Measurements from ENCODE around the gene NTN3. TPM values are rescaled to one million over a fixed set of nuclear protein-coding genes. Genes with fewer than 3 reads are reported as not detected.
A peak's percentile ranks its signal among the peaks of the same experiment; 100 is the strongest.

The NTN3 gene
- total RNA-seq, 2 donors from 2014 or later: 1.4 TPM; not detected in 1

- Histone ChIP-seq H3K27ac (no peak overlapping the region), H3K4me3 (no peak overlapping the region), H3K36me3 (no peaks in the 10 kb centered on the region), H3K27me3 (replicated peaks; ENCODE audit: insufficient read depth) (no peaks in the 10 kb centered on the region), H3K4me1 (replicated peaks) (no peaks in the 10 kb centered on the region), H3K9me3 (no peaks in the 10 kb centered on the region)
- no peak for DNase-seq (ENCODE audit: low spot score)
- WGBS: 89% methylated on average over 13 of the region's 13 CpGs
- intact Hi-C loops (cut with DNase I): loop anchor here (5.0 kb wide), 2 partner anchors 71 to 89 kb away; no protein-coding TSS in a partner anchor
- TF ChIP-seq POLR2AphosphoS5 (IDR thresholded peaks at IDR 0.05) (no peak), CTCF (IDR thresholded peaks at IDR 0.05) (no peak), POLR2A (IDR thresholded peaks at IDR 0.05) (no peak)
Observed at GRCh38 chr16:2425825-2426430, 45.2 kb upstream of the NTN3 start.

- Histone ChIP-seq H3K9me3 (no peaks in the 10 kb centered on the region), H3K4me3 (no peak overlapping the region), H3K36me3 (no peaks in the 10 kb centered on the region), H3K4me1 (replicated peaks) (no peaks in the 10 kb centered on the region), H3K27ac (no peak overlapping the region), H3K27me3 (replicated peaks; ENCODE audit: insufficient read depth) (no peaks in the 10 kb centered on the region)
- WGBS: 96% methylated on average over 6 of the region's 6 CpGs
- intact Hi-C loops (cut with DNase I): loop anchor here (5.0 kb wide), 2 partner anchors 70 to 90 kb away; no protein-coding TSS in a partner anchor
- no peak for TF ChIP-seq POLR2AphosphoS5 (IDR thresholded peaks at IDR 0.05)
- TF ChIP-seq POLR2A (IDR thresholded peaks at IDR 0.05): no peak
- no peak for TF ChIP-seq CTCF (IDR thresholded peaks at IDR 0.05)
- no peak for DNase-seq (ENCODE audit: low spot score)
Observed at GRCh38 chr16:2426941-2427361, 44.1 kb upstream of the NTN3 start.

- no peaks in the 10 kb centered on the region for H3K4me1 ChIP-seq (replicated peaks)
- no peaks in the 10 kb centered on the region for H3K27me3 ChIP-seq (replicated peaks; ENCODE audit: insufficient read depth)
- H3K9me3 ChIP-seq: no peaks in the 10 kb centered on the region
- no peaks in the 10 kb centered on the region for H3K36me3 ChIP-seq
- WGBS: 87% methylated on average over 4 of the region's 4 CpGs
- H3K4me3 ChIP-seq: no peak overlapping the region
- DNase-seq (ENCODE audit: low spot score): no peak
- H3K27ac ChIP-seq: no peak overlapping the region
- intact Hi-C loops (cut with DNase I): loop anchor here (5.0 kb wide), 2 partner anchors 70 to 90 kb away; no protein-coding TSS in a partner anchor
- TF ChIP-seq POLR2A (IDR thresholded peaks at IDR 0.05): no peak
- TF ChIP-seq POLR2AphosphoS5 (IDR thresholded peaks at IDR 0.05): no peak
- TF ChIP-seq CTCF (IDR thresholded peaks at IDR 0.05): no peak
Observed at GRCh38 chr16:2427526-2427925, 43.6 kb upstream of the NTN3 start.

GRCh38 chr16:2428051-2428783, 42.9 kb upstream of the NTN3 start:
- WGBS: 33% methylated on average over 28 of the region's 28 CpGs
- H3K4me1 ChIP-seq (replicated peaks): no peaks in the 10 kb centered on the region
- no peak for TF ChIP-seq POLR2AphosphoS5 (IDR thresholded peaks at IDR 0.05)
- peak in 2 of 4 experiments; percentile 35 to 56 for TF ChIP-seq CTCF (IDR thresholded peaks at IDR 0.05)
- H3K27me3 ChIP-seq (replicated peaks; ENCODE audit: insufficient read depth): no peaks in the 10 kb centered on the region
- H3K4me3 ChIP-seq: peak overlapping the region; percentile 75 to 91
- H3K9me3 ChIP-seq: no peaks in the 10 kb centered on the region
- DNase-seq (ENCODE audit: low spot score): peak; percentile 16
- H3K36me3 ChIP-seq: no peaks in the 10 kb centered on the region
- peak overlapping the region; percentile 65 for H3K27ac ChIP-seq
- intact Hi-C loops (cut with DNase I): loop anchor here (5.0 kb wide), 2 partner anchors 69 to 91 kb away; no protein-coding TSS in a partner anchor
